SK-N-SH treated with all-trans-retinoic acid at 6 μM for 48 hours (cell line): ENCODE measurements around the gene GNPTAB.

Experiments used
- ESRRG ChIP-seq: fragments of 250-450 bp; sonication (Bioruptor Pico); IDR thresholded peaks from 2 replicates; pipeline ENCODE4 v1.6.1; 2021; ENCODE audit warnings: mild to moderate bottlenecking
- OSR1 ChIP-seq: fragments of 250-450 bp; sonication (Bioruptor Pico); IDR thresholded peaks from 2 replicates; pipeline ENCODE4 v1.8.0; 2022; ENCODE audit warnings: moderate library complexity, mild to moderate bottlenecking, inconsistent platforms
- ZFP3 ChIP-seq: fragments of 250-450 bp; sonication (Bioruptor Pico); IDR thresholded peaks from 2 replicates; pipeline ENCODE4 v1.5.0; 2020; ENCODE audit warnings: mild to moderate bottlenecking, moderate library complexity
- TF ChIP-seq, protein P1 (sequence below): fragments of 250-450 bp; sonication (Bioruptor Pico); IDR thresholded peaks from 2 replicates; pipeline ENCODE4 v1.8.0; 2020; ENCODE audit warnings: mild to moderate bottlenecking, moderate library complexity, borderline replicate concordance

DNA sequence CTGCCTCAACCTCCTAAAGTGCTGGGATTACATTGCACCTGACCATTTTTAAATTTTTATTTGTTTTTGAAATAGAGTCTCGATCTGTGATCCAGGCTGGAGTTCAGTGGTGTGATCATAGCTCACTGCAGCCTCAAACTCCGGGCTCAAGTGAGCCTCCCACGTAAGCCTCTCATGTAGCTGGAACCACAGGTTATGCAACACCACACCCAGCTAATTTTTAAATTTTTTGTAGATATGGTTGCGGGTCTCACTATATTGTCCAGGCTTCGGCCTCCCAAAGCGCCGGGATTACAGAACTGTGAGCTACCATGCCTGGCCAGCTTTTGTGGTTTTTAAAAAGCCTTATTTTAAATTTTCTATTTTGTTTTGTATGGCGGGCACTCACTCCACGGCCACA, 44.4 kb upstream of the GNPTAB start:
- TF ChIP-seq ZFP3 (CRISPR knock-in tag) (no peak), ESRRG (CRISPR knock-in tag) (no peak), OSR1 (CRISPR knock-in tag) (no peak)
- TF ChIP-seq, protein P1, sequence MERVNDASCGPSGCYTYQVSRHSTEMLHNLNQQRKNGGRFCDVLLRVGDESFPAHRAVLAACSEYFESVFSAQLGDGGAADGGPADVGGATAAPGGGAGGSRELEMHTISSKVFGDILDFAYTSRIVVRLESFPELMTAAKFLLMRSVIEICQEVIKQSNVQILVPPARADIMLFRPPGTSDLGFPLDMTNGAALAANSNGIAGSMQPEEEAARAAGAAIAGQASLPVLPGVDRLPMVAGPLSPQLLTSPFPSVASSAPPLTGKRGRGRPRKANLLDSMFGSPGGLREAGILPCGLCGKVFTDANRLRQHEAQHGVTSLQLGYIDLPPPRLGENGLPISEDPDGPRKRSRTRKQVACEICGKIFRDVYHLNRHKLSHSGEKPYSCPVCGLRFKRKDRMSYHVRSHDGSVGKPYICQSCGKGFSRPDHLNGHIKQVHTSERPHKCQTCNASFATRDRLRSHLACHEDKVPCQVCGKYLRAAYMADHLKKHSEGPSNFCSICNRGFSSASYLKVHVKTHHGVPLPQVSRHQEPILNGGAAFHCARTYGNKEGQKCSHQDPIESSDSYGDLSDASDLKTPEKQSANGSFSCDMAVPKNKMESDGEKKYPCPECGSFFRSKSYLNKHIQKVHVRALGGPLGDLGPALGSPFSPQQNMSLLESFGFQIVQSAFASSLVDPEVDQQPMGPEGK = no peak
